Measurements from ENCODE around the gene CHMP4A.

DNA sequence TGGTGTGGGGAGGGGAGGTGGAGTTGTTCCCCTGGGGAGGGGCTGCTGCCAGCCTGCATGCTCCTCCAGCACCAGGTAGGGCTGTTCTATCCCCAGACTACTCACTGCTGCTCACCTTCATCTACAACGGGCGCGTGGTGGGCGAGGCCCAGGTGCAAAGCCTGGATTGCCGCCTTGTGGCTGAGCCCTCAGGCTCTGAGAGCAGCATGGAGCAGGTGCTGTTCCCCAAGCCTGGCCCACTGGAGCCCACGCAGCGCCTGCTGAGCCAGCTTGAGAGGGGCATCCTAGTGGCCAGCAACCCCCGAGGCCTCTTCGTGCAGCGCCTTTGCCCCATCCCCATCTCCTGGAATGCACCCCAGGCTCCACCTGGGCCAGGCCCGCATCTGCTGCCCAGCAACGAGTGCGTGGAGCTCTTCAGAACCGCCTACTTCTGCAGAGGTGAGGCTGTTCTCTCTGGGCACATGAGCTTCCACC is 48.7 kb downstream of the CHMP4A start:
- TF ChIP-seq EP300 (IDR thresholded peaks at IDR 0.05) (no peak), POLR2A (IDR thresholded peaks at IDR 0.05) (no peak)
- TF ChIP-seq, protein P1, sequence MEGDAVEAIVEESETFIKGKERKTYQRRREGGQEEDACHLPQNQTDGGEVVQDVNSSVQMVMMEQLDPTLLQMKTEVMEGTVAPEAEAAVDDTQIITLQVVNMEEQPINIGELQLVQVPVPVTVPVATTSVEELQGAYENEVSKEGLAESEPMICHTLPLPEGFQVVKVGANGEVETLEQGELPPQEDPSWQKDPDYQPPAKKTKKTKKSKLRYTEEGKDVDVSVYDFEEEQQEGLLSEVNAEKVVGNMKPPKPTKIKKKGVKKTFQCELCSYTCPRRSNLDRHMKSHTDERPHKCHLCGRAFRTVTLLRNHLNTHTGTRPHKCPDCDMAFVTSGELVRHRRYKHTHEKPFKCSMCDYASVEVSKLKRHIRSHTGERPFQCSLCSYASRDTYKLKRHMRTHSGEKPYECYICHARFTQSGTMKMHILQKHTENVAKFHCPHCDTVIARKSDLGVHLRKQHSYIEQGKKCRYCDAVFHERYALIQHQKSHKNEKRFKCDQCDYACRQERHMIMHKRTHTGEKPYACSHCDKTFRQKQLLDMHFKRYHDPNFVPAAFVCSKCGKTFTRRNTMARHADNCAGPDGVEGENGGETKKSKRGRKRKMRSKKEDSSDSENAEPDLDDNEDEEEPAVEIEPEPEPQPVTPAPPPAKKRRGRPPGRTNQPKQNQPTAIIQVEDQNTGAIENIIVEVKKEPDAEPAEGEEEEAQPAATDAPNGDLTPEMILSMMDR (IDR thresholded peaks at IDR 0.05), result no peak
